HG03159 (cell line): ENCODE measurements around the gene TBRG1.
"Not testable (repeated sequence)": the region's sequence is repeated elsewhere in the genome, so short reads cannot be mapped to it uniquely, and the experiment has no call there.

ENCODE experiments used
- ATAC-seq: cut with Tn5 transposase; IDR thresholded peaks from one replicate; pipeline ENCODE4 v1.9.1; 2021; ENCODE audit warnings: mild to moderate bottlenecking, moderate library complexity; ENCODE audit not compliant: unreplicated experiment

TBRG1 gene

GRCh38 chr11:124622531-124623451 is at the start of gene TBRG1:
TSS of gene TBRG1 (plus strand) at chr11:124622864. CDS start at chr11:124623084, 220 bp downstream.
- peak; percentile 99 for ATAC-seq

- ATAC-seq, result no peak
Observed at GRCh38 chr11:124577716-124578427, 44.8 kb upstream of the TBRG1 start.

- no peak for ATAC-seq
Observed at GRCh38 chr11:124578761-124579160, 43.9 kb upstream of the TBRG1 start.

- ATAC-seq, result no peak
Observed at GRCh38 chr11:124581817-124582216, 40.8 kb upstream of the TBRG1 start.

- ATAC-seq, result no peak
Observed at GRCh38 chr11:124582565-124582964, 40.1 kb upstream of the TBRG1 start.

- ATAC-seq, result no peak
Observed at GRCh38 chr11:124583781-124584180, 38.9 kb upstream of the TBRG1 start.

GRCh38 chr11:124584681-124585372 is 37.8 kb upstream of the TBRG1 start:
- ATAC-seq, result no peak

- no peak for ATAC-seq
Observed at GRCh38 chr11:124586238-124586860, 36.3 kb upstream of the TBRG1 start.

- ATAC-seq, result no peak
Observed at GRCh38 chr11:124591430-124591829, 31.2 kb upstream of the TBRG1 start.

- ATAC-seq, result no peak
Observed at GRCh38 chr11:124592627-124593026, 30.0 kb upstream of the TBRG1 start.

GRCh38 chr11:124595302-124595701 is 27.4 kb upstream of the TBRG1 start:
- no peak for ATAC-seq

GRCh38 chr11:124597626-124598025 is 25.0 kb upstream of the TBRG1 start:
- ATAC-seq, result no peak

- ATAC-seq, result no peak
Observed at GRCh38 chr11:124600621-124601320, 21.9 kb upstream of the TBRG1 start.

GRCh38 chr11:124602193-124602592 is 20.5 kb upstream of the TBRG1 start:
- no peak for ATAC-seq

GRCh38 chr11:124602723-124603122 is 19.9 kb upstream of the TBRG1 start:
- not testable (repeated sequence) for ATAC-seq

- no peak for ATAC-seq
Observed at GRCh38 chr11:124605719-124606118, 16.9 kb upstream of the TBRG1 start.

- ATAC-seq, result no peak
Observed at GRCh38 chr11:124608147-124608546, 14.5 kb upstream of the TBRG1 start.

GRCh38 chr11:124610295-124610694 is 12.4 kb upstream of the TBRG1 start:
- no peak for ATAC-seq

GRCh38 chr11:124611064-124611463 is 11.6 kb upstream of the TBRG1 start, which contains the start of gene PANX3:
TSS of gene PANX3 (plus strand) at chr11:124611428. CDS start at chr11:124611557, 129 bp downstream.
- no peak for ATAC-seq

GRCh38 chr11:124612045-124612444 is 10.6 kb upstream of the TBRG1 start:
- ATAC-seq, result peak; percentile 84
